DND-41 (cell line): ENCODE results near the gene OBSL1.

ENCODE experiments used
- ATAC-seq: fragments of 200-7000 bp; cut with Tn5 transposase; 3 replicates; pipeline ENCODE4 v1.9.1; 2021; ENCODE audit warnings: low read depth; ENCODE audit not compliant: insufficient read depth
- DNase-seq: peaks from one replicate; pipeline ENCODE4 v3.0.0-alpha.2; 2020
- H2AFZ ChIP-seq: 2 replicates; pipeline ENCODE4 v1.6.0; 2012; ENCODE audit warnings: low read depth, low read length
- H3K27ac ChIP-seq: 2 replicates; pipeline ENCODE4 v1.5.1; 2012; ENCODE audit warnings: low read length, inconsistent platforms
- H3K27me3 ChIP-seq: fragments of 200-600 bp; sonication (generic); 2 replicates; pipeline ENCODE4 v1.6.0; 2012; ENCODE audit warnings: low read length, mild to moderate bottlenecking, inconsistent platforms; ENCODE audit not compliant: insufficient read depth, poor library complexity
- H3K36me3 ChIP-seq: 2 replicates; pipeline ENCODE4 v1.5.1; 2012; ENCODE audit warnings: low read length, inconsistent platforms; ENCODE audit not compliant: insufficient read depth
- H3K4me1 ChIP-seq: 2 replicates; pipeline ENCODE4 v1.5.1; 2012; ENCODE audit warnings: mild to moderate bottlenecking, low read length; ENCODE audit not compliant: insufficient read depth
- H3K4me2 ChIP-seq: 2 replicates; pipeline ENCODE4 v1.6.0; 2012; ENCODE audit warnings: mild to moderate bottlenecking, moderate library complexity, low read length, inconsistent platforms; ENCODE audit not compliant: insufficient read depth
- H3K4me3 ChIP-seq, 2 experiments: fragments of 200-600 bp in 1 of 2; shearing (Covaris generic) in 1 of 2; 2 replicates each; pipeline ENCODE4 v1.5.1; 2012 to 2016; ENCODE audit warnings: inconsistent platforms in 2 of 2, low read length in 2 of 2, mild to moderate bottlenecking in 2 of 2, low read depth in 1 of 2, moderate library complexity in 1 of 2
- H3K79me2 ChIP-seq: 2 replicates; pipeline ENCODE4 v1.6.0; 2012; ENCODE audit warnings: low read length, inconsistent platforms; ENCODE audit not compliant: insufficient read depth
- H3K9ac ChIP-seq: 2 replicates; pipeline ENCODE4 v1.6.0; 2012; ENCODE audit warnings: low read depth, mild to moderate bottlenecking, inconsistent platforms, low read length, moderate library complexity
- H3K9me3 ChIP-seq: 2 replicates; pipeline ENCODE4 v1.5.1; 2012; ENCODE audit warnings: low read length, moderate library complexity, mild to moderate bottlenecking, inconsistent platforms; ENCODE audit not compliant: insufficient read depth, severe bottlenecking
- H4K20me1 ChIP-seq: 2 replicates; pipeline ENCODE4 v1.6.0; 2012; ENCODE audit warnings: low read length; ENCODE audit not compliant: insufficient read depth
- CTCF ChIP-seq: IDR thresholded peaks from 2 replicates; pipeline ENCODE4 v1.5.1; 2012; ENCODE audit warnings: borderline replicate concordance, low read length, moderate library complexity, mild to moderate bottlenecking; ENCODE audit not compliant: poor library complexity, severe bottlenecking; ENCODE audit errors: extremely low read depth
- EZH2 ChIP-seq: IDR thresholded peaks from 3 replicates; pipeline ENCODE4 v1.6.1; 2012; ENCODE audit warnings: borderline replicate concordance, low read depth, mild to moderate bottlenecking, moderate library complexity, low read length, inconsistent platforms; ENCODE audit not compliant: severe bottlenecking

OBSL1 gene

GRCh38 chr2:219575566-219576504 is 4.5 kb upstream of the OBSL1 start:
- H3K4me2 ChIP-seq: no peak overlapping the region
- no peak for TF ChIP-seq CTCF
- TF ChIP-seq EZH2: no peak
- no peaks in the 10 kb centered on the region for H3K36me3 ChIP-seq
- no peak overlapping the region for H2AFZ ChIP-seq
- H4K20me1 ChIP-seq: no peaks in the 10 kb centered on the region
- H3K79me2 ChIP-seq: no peaks in the 10 kb centered on the region
- H3K9me3 ChIP-seq: no peaks in the 10 kb centered on the region
- ATAC-seq (no peak), DNase-seq (no peak)
- peaks cover 14% of the 10 kb centered on the region for H3K27me3 ChIP-seq
- H3K4me1 ChIP-seq: peaks cover 5% of the 10 kb centered on the region
- H3K27ac ChIP-seq: no peak overlapping the region
- H3K9ac ChIP-seq: no peak overlapping the region
- no peak overlapping the region for H3K4me3 ChIP-seq

GRCh38 chr2:219574484-219575311 is 3.4 kb upstream of the OBSL1 start:
- peaks cover 9% of the 10 kb centered on the region for H3K4me1 ChIP-seq
- ATAC-seq (no peak), DNase-seq (no peak)
- no peak overlapping the region for H2AFZ ChIP-seq
- no peaks in the 10 kb centered on the region for H3K79me2 ChIP-seq
- no peaks in the 10 kb centered on the region; the same call in 1 of the 2 replicates for H3K36me3 ChIP-seq
- H3K9ac ChIP-seq: no peak overlapping the region
- H3K4me3 ChIP-seq: no peak overlapping the region
- no peak for TF ChIP-seq EZH2
- no peak for TF ChIP-seq CTCF
- H4K20me1 ChIP-seq: no peaks in the 10 kb centered on the region
- H3K9me3 ChIP-seq: no peaks in the 10 kb centered on the region
- peaks cover 14% of the 10 kb centered on the region for H3K27me3 ChIP-seq
- H3K27ac ChIP-seq: no peak overlapping the region
- no peak overlapping the region for H3K4me2 ChIP-seq

- H3K9me3 ChIP-seq: no peaks in the 10 kb centered on the region
- no peak overlapping the region for H2AFZ ChIP-seq
- H3K27me3 ChIP-seq: peaks cover 14% of the 10 kb centered on the region
- H3K4me3 ChIP-seq: no peak overlapping the region
- TF ChIP-seq EZH2 (no peak), CTCF (no peak)
- H3K4me1 ChIP-seq: peaks cover 9% of the 10 kb centered on the region
- no peak overlapping the region for H3K4me2 ChIP-seq
- no peak overlapping the region for H3K27ac ChIP-seq
- H3K36me3 ChIP-seq: no peaks in the 10 kb centered on the region; the same call in 1 of the 2 replicates
- no peak for ATAC-seq
- no peak for DNase-seq
- no peaks in the 10 kb centered on the region for H3K79me2 ChIP-seq
- no peak overlapping the region for H3K9ac ChIP-seq
- no peaks in the 10 kb centered on the region for H4K20me1 ChIP-seq
These were observed 1.8 kb upstream of the OBSL1 start for GRCh38 chr2:219573166-219573565.
